GM06990 (cell line): ENCODE results near the gene APBA2.

Source experiments
- DNase-seq: peaks from one replicate; pipeline ENCODE4 v3.0.0-alpha.2; 2011; ENCODE audit not compliant: insufficient read length; ENCODE audit errors: extremely low read depth
- H3K27me3 ChIP-seq: replicated peaks from 2 replicates; pipeline ENCODE4 v1.6.0; 2011; ENCODE audit warnings: low read length; ENCODE audit not compliant: control insufficient read depth, insufficient read depth
- H3K36me3 ChIP-seq: 2 replicates; pipeline ENCODE4 v1.5.1; 2011; ENCODE audit warnings: low read length; ENCODE audit not compliant: control insufficient read depth, insufficient read depth
- H3K4me3 ChIP-seq: replicated peaks from 2 replicates; pipeline ENCODE4 v1.5.1; 2011; ENCODE audit warnings: low read depth, mild to moderate bottlenecking, control low read depth, low read length
- CTCF ChIP-seq: IDR thresholded peaks from 2 replicates; pipeline ENCODE4 v1.5.1; 2011; ENCODE audit warnings: low read length, control low read depth, mild to moderate bottlenecking, inconsistent platforms; ENCODE audit not compliant: insufficient read depth, poor library complexity, severe bottlenecking

APBA2 gene

DNA sequence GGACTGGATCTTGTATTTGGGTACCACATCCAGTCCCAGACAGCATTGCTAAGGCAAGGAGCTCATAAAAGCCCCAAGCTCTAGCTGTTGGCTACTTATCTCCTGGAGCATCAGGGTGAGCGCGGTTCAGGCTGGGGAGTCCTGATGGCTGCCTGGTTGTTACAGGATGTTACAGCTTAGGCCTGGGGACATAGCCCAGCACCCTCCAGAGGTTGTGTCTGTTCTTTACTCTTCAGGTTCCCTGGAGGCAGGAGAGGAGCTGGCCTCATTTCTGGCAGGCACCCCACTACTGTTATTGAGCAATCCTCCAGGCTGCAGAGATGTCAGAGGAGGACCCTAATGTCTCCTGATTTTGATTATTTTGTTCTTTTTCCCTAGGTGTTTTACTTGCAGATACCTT, 26.6 kb downstream of the APBA2 start:
- no peak overlapping the region for H3K4me3 ChIP-seq
- no peaks in the 10 kb centered on the region for H3K36me3 ChIP-seq
- no peak for DNase-seq
- no peak for TF ChIP-seq CTCF
- no peaks in the 10 kb centered on the region; the same call in 1 of the 2 replicates for H3K27me3 ChIP-seq

DNA sequence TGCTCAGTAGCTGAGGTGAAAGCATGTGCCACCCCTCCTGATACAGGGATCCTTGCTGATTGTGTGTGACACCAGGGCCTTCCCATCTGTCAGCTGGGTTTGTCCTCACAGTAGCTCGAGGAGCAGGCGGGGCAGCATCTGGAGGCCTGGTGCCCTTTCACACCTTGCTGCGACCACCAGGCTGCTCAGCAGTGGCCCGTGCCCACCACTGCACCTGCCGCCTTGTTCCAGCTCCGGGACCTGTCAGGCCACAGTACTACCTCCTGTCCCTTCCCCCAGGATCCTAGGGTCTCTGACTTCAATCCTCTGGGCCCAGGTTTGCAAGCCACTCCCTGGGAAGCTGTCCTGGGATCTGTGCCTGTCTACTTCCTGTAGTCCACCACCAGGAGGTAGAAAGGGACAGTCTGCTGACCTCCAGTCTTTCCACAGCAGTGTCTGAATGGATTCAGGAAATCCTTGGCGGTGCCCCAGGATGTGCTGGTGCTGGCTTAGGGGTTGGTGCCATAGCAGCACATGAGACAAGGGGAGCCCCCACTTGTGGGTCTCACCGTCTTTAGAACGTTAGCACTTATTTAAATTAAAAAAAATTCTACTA, 27.5 kb downstream of the APBA2 start:
- Histone ChIP-seq H3K36me3 (no peaks in the 10 kb centered on the region), H3K4me3 (no peak overlapping the region), H3K27me3 (no peaks in the 10 kb centered on the region; the same call in 1 of the 2 replicates)
- DNase-seq, result no peak
- TF ChIP-seq CTCF, result no peak

- Histone ChIP-seq H3K36me3 (no peaks in the 10 kb centered on the region), H3K4me3 (no peak overlapping the region), H3K27me3 (no peaks in the 10 kb centered on the region; the same call in 1 of the 2 replicates)
- no peak for DNase-seq
- TF ChIP-seq CTCF, result no peak
These were observed 28.3 kb downstream of the APBA2 start for GRCh38 chr15:28914046-28914445.

DNA sequence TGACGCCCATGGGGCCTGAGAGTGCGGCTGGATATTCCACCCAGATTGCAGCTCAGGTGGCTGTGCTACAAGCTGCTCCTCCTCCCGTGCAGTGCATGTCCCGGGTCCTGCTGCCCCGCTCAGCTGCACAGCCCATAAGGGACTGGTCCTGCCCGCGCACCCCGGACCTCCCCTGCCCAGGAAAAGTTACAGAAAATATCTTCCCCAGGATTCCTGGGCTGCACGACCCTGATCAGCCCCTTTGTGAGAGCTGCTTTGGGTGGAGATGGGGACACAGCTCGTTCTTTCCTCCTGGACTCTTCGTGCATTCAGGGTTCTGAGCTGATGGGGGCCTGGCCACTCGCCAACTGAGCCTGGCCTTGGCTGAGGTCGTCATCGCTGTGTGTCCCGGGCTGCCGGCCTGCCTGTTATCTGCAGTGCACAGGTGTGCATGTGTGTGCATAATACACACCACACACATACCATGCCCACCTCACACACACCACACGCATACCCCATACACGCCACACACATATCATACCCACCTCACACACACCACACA, 28.8 kb downstream of the APBA2 start:
- H3K4me3 ChIP-seq, result no peak overlapping the region
- H3K27me3 ChIP-seq, result no peaks in the 10 kb centered on the region; the same call in 1 of the 2 replicates
- DNase-seq, result no peak
- no peak for TF ChIP-seq CTCF
- no peaks in the 10 kb centered on the region for H3K36me3 ChIP-seq

DNA sequence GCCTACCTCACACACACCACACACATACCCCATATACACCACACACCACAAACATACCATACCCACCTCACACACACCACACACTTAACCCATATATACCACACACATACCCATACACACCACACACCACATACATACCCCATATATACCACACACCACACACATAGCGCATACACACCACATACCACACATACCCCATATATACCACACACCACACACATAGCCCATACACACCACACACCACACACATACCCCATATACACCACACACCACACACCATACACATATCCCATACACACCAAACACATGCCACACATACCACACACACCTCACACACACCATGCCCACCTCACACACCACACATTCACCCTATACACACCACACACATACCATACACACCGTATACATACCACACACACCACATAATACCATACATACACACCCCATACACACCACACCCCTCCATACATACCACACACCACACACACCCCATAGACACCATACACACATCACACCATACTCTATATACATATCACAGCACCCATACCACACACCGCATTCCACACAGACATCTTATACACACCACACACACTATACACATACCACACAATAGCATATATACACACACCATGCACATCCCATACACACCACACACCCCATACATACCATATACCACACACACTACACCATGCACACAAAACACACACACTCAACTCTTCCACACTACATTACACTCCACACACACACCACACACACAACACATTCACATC, 29.5 kb downstream of the APBA2 start:
- H3K4me3 ChIP-seq, result no peak overlapping the region
- no peaks in the 10 kb centered on the region for H3K36me3 ChIP-seq
- TF ChIP-seq CTCF, result no peak
- H3K27me3 ChIP-seq, result no peaks in the 10 kb centered on the region; the same call in 1 of the 2 replicates
- DNase-seq, result no peak
